ENCODE measurements around the gene RCCD1.

The RCCD1 gene

GRCh38 chr15:90946941-90947576 is 7.6 kb upstream of the RCCD1 start:
- DNase-seq = no peak

GRCh38 chr15:90947577-90948357 is 6.9 kb upstream of the RCCD1 start:
- DNase-seq = no peak

GRCh38 chr15:90948506-90948905 is 6.2 kb upstream of the RCCD1 start:
- no peak for DNase-seq

- DNase-seq = no peak
These were observed 4.6 kb upstream of the RCCD1 start for GRCh38 chr15:90949979-90950675.

- no peak for DNase-seq
These were observed 4.0 kb upstream of the RCCD1 start for GRCh38 chr15:90950676-90951075.

- DNase-seq = no peak
These were observed 1.6 kb upstream of the RCCD1 start for GRCh38 chr15:90952901-90953677.

- DNase-seq = no peak
These were observed 555 bp upstream of the RCCD1 start for GRCh38 chr15:90953947-90954711.

GRCh38 chr15:90955624-90956273 is 1.1 kb downstream of the RCCD1 start:
- no peak for DNase-seq

- peak; percentile 73 to 91 (median 73) for DNase-seq
These were observed 1.8 kb downstream of the RCCD1 start for GRCh38 chr15:90956274-90957030.

GRCh38 chr15:90957031-90957790 is 2.5 kb downstream of the RCCD1 start:
- peak in 1 of 3 donors; percentile 25 for DNase-seq

- DNase-seq = no peak
These were observed 3.1 kb downstream of the RCCD1 start for GRCh38 chr15:90957791-90958190.

- DNase-seq = no peak
These were observed 4.4 kb downstream of the RCCD1 start for GRCh38 chr15:90959028-90959595.

- DNase-seq = no peak
These were observed 5.2 kb downstream of the RCCD1 start for GRCh38 chr15:90959894-90960293.

- DNase-seq = no peak
These were observed 5.8 kb downstream of the RCCD1 start for GRCh38 chr15:90960298-90961091.

GRCh38 chr15:90962021-90962420 is 7.3 kb downstream of the RCCD1 start:
- DNase-seq = no peak

- no peak for DNase-seq
These were observed 11.6 kb downstream of the RCCD1 start for GRCh38 chr15:90966262-90966661.

- DNase-seq = no peak
These were observed 12.5 kb downstream of the RCCD1 start for GRCh38 chr15:90967206-90967605.

- no peak for DNase-seq
These were observed 13.8 kb downstream of the RCCD1 start for GRCh38 chr15:90968434-90968833.

- no peak for DNase-seq
These were observed 15.6 kb downstream of the RCCD1 start for GRCh38 chr15:90970274-90970673.
